Caco-2 (cell line): ENCODE measurements around the gene DLG2. TPM values are rescaled to one million over a fixed set of nuclear protein-coding genes. Genes with fewer than 3 reads are reported as not detected.

Source experiments
- BruUV-seq: library from RNA; stranded (reverse); fragments of 400-500 nt; replicated peaks from 2 replicates; lab custom pipeline; 2021; lab: Mats Ljungman, UMichigan
- CTCF ChIA-PET: fragments of 300-600 bp; sonication (Branson Sonifier 250); formaldehyde crosslinking; loops from one replicate; lab custom pipeline; 2022; ENCODE audit warnings: antibody characterized with exemption; lab: Charles Lee
- POLR2A ChIA-PET: fragments of 300-600 bp; sonication (Branson Sonifier 250); formaldehyde crosslinking; loops from one replicate; lab custom pipeline; 2022; ENCODE audit warnings: antibody characterized with exemption; lab: Charles Lee
- DNase-seq, 2 experiments: peaks; one replicate each; pipeline versions ENCODE4 v3.0.0 to v3.0.0-alpha.2; 2020 to 2022
- H3K27me3 ChIP-seq: replicated peaks from 2 replicates; pipeline ENCODE4 v1.6.0; 2011; ENCODE audit warnings: low read length; ENCODE audit not compliant: control insufficient read depth, insufficient read depth
- H3K36me3 ChIP-seq: 2 replicates; pipeline ENCODE4 v1.5.1; 2011; ENCODE audit warnings: low read length; ENCODE audit not compliant: control insufficient read depth, insufficient read depth
- H3K4me1 ChIP-seq: fragments of 250-450 bp; sonication (Bioruptor Pico); 2 replicates; pipeline ENCODE4 v1.5.1; 2020; ENCODE audit warnings: mild to moderate bottlenecking
- H3K4me3 ChIP-seq: 2 replicates; pipeline ENCODE4 v1.5.1; 2011; ENCODE audit warnings: low read depth, mild to moderate bottlenecking, control low read depth, low read length
- H3K9me3 ChIP-seq: fragments of 250-450 bp; sonication (Bioruptor Pico); 2 replicates; pipeline ENCODE4 v1.5.1; 2020; ENCODE audit warnings: mild to moderate bottlenecking, moderate library complexity
- H3K27ac Mint-ChIP-seq: one replicate; pipeline ENCODE4 v1.8.0; 2022; ENCODE audit warnings: mixed read lengths; ENCODE audit not compliant: unreplicated experiment
- H3K27me3 Mint-ChIP-seq: one replicate; pipeline ENCODE4 v1.8.0; 2022; ENCODE audit warnings: mixed read lengths; ENCODE audit not compliant: insufficient read depth, unreplicated experiment
- H3K36me3 Mint-ChIP-seq: one replicate; pipeline ENCODE4 v1.8.0; 2022; ENCODE audit warnings: mild to moderate bottlenecking, mixed read lengths; ENCODE audit not compliant: insufficient read depth, unreplicated experiment
- H3K4me1 Mint-ChIP-seq: one replicate; pipeline ENCODE4 v1.8.0; 2022; ENCODE audit warnings: low read depth, mixed read lengths; ENCODE audit not compliant: unreplicated experiment
- H3K4me3 Mint-ChIP-seq: one replicate; pipeline ENCODE4 v1.8.0; 2022; ENCODE audit warnings: mild to moderate bottlenecking, moderate library complexity, mixed read lengths; ENCODE audit not compliant: unreplicated experiment
- H3K9me3 Mint-ChIP-seq: one replicate; pipeline ENCODE4 v1.8.0; 2022; ENCODE audit warnings: mixed read lengths; ENCODE audit not compliant: unreplicated experiment
- intact Hi-C: fragments of 100-400 bp; cut with micrococcal nuclease; formaldehyde crosslinking; loops from one replicate; pipeline ENCODE4 v1.10.0; 2022; ENCODE audit not compliant: unreplicated experiment
- total RNA-seq: library from RNA; stranded (reverse); gene quantifications from 2 replicates; pipeline ENCODE4 v1.2.3, GENCODE V29; 2022
- TF ChIP-seq, protein P1 (sequence below), 2 experiments: fragments of 200-600 bp in 1 of 2; IDR thresholded peaks; 1 replicate in 1 of 2; 2 replicates in 1 of 2; pipeline versions ENCODE4 v1.5.1 to v1.8.0; 2011 to 2022; ENCODE audit warnings: antibody characterized with exemption in 1 of 2, control low read depth in 1 of 2, inconsistent platforms in 1 of 2, low read depth in 1 of 2, low read length in 1 of 2, mild to moderate bottlenecking in 1 of 2, moderate library complexity in 1 of 2; ENCODE audit not compliant: insufficient read depth in 1 of 2, severe bottlenecking in 1 of 2, unreplicated experiment in 1 of 2

Gene DLG2
- total RNA-seq, 1 experiment from 2014 or later: 21.6 TPM

GRCh38 chr11:84407091-84407490 lies 1220.1 kb downstream of the DLG2 start:
- CTCF ChIA-PET: no interaction called here
- Mint-ChIP-seq H3K27me3 (peaks cover 12% of the 10 kb centered on the region), H3K27ac (no peak overlapping the region), H3K4me3 (no peak overlapping the region), H3K4me1 (no peaks in the 10 kb centered on the region), H3K9me3 (no peaks in the 10 kb centered on the region), H3K36me3 (no peaks in the 10 kb centered on the region)
- H3K27me3 ChIP-seq: no peaks in the 10 kb centered on the region
- TF ChIP-seq, protein P1, sequence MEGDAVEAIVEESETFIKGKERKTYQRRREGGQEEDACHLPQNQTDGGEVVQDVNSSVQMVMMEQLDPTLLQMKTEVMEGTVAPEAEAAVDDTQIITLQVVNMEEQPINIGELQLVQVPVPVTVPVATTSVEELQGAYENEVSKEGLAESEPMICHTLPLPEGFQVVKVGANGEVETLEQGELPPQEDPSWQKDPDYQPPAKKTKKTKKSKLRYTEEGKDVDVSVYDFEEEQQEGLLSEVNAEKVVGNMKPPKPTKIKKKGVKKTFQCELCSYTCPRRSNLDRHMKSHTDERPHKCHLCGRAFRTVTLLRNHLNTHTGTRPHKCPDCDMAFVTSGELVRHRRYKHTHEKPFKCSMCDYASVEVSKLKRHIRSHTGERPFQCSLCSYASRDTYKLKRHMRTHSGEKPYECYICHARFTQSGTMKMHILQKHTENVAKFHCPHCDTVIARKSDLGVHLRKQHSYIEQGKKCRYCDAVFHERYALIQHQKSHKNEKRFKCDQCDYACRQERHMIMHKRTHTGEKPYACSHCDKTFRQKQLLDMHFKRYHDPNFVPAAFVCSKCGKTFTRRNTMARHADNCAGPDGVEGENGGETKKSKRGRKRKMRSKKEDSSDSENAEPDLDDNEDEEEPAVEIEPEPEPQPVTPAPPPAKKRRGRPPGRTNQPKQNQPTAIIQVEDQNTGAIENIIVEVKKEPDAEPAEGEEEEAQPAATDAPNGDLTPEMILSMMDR (IDR thresholded peaks at IDR 0.05; ENCODE audit: insufficient read depth in 1 of 2, low read depth in 1 of 2, low read length in 1 of 2, severe bottlenecking in 1 of 2, unreplicated experiment in 1 of 2): no peak
- intact Hi-C loops: no loop called here
- DNase-seq: no peak
- no peaks in the 10 kb centered on the region for H3K4me1 ChIP-seq
- POLR2A ChIA-PET: no interaction called here
- no TSS peak for BruUV-seq
- no peaks in the 10 kb centered on the region for H3K36me3 ChIP-seq
- no peak overlapping the region for H3K4me3 ChIP-seq
- H3K9me3 ChIP-seq: no peaks in the 10 kb centered on the region

GRCh38 chr11:84398017-84398626 lies 1229.0 kb downstream of the DLG2 start:
- no peaks in the 10 kb centered on the region for H3K36me3 Mint-ChIP-seq
- TF ChIP-seq, protein P1 (IDR thresholded peaks at IDR 0.05; ENCODE audit: insufficient read depth in 1 of 2, low read depth in 1 of 2, low read length in 1 of 2, severe bottlenecking in 1 of 2, unreplicated experiment in 1 of 2): peak; percentile 71 to 81
- BruUV-seq: no TSS peak
- intact Hi-C loops: loop anchor here (1.0 kb wide), 1 partner anchor 126 kb away; no protein-coding TSS in a partner anchor
- Histone ChIP-seq H3K4me3 (no peak overlapping the region), H3K4me1 (no peaks in the 10 kb centered on the region), H3K27me3 (no peaks in the 10 kb centered on the region), H3K9me3 (no peaks in the 10 kb centered on the region), H3K36me3 (no peaks in the 10 kb centered on the region)
- no peaks in the 10 kb centered on the region for H3K9me3 Mint-ChIP-seq
- CTCF ChIA-PET: interaction anchor here (0.6 to 1.6 kb wide), 5 partner anchors 125 to 178 kb away, joined by 3 to 18 read pairs (median 3); no protein-coding TSS in a partner anchor
- H3K27me3 Mint-ChIP-seq: peaks cover 6% of the 10 kb centered on the region
- DNase-seq: peak; percentile 43 to 47
- H3K4me1 Mint-ChIP-seq: no peaks in the 10 kb centered on the region
- H3K27ac Mint-ChIP-seq: no peak overlapping the region
- H3K4me3 Mint-ChIP-seq: no peak overlapping the region
- POLR2A ChIA-PET: no interaction called here

GRCh38 chr11:84396521-84396920 lies 1230.6 kb downstream of the DLG2 start:
- BruUV-seq: no TSS peak
- ChIA-PET CTCF (interaction anchor here (0.6 to 1.3 kb wide), 2 partner anchors 14 to 128 kb away, joined by 3 to 4 read pairs; no protein-coding TSS in a partner anchor), POLR2A (no interaction called here)
- H3K4me1 Mint-ChIP-seq: no peaks in the 10 kb centered on the region
- no peak for DNase-seq
- H3K9me3 Mint-ChIP-seq: no peaks in the 10 kb centered on the region
- no peak overlapping the region for H3K4me3 ChIP-seq
- no peak overlapping the region for H3K27ac Mint-ChIP-seq
- no peaks in the 10 kb centered on the region for H3K36me3 ChIP-seq
- H3K27me3 Mint-ChIP-seq: peaks cover 6% of the 10 kb centered on the region
- no peaks in the 10 kb centered on the region for H3K4me1 ChIP-seq
- H3K36me3 Mint-ChIP-seq: no peaks in the 10 kb centered on the region
- H3K4me3 Mint-ChIP-seq: no peak overlapping the region
- TF ChIP-seq, protein P1 (IDR thresholded peaks at IDR 0.05; ENCODE audit: insufficient read depth in 1 of 2, low read depth in 1 of 2, low read length in 1 of 2, severe bottlenecking in 1 of 2, unreplicated experiment in 1 of 2): no peak
- intact Hi-C loops: no loop called here
- no peaks in the 10 kb centered on the region for H3K27me3 ChIP-seq
- no peaks in the 10 kb centered on the region for H3K9me3 ChIP-seq
